Heart right ventricle (tissue), 16 donors: ENCODE measurements around the gene CD24. TPM values are rescaled to one million over a fixed set of nuclear protein-coding genes. Genes with fewer than 3 reads are reported as not detected.
A peak's percentile ranks its signal among the peaks of the same experiment; 100 is the strongest.

ENCODE experiments used
- ATAC-seq, 8 donors: fragments of 200-7000 bp; cut with Tn5 transposase; one replicate each; pipeline ENCODE4 v1.9.1; 2020; ENCODE audit warnings: mild to moderate bottlenecking in 8 of 8, moderate library complexity in 8 of 8, moderate number of reproducible peaks in 1 of 8
- DNase-seq, 2 donors: peaks; one replicate each; pipeline ENCODE4 v3.0.0-alpha.2; 2020
- H3K27ac ChIP-seq, 10 donors: fragments of 200-600 bp; sonication (generic) in 2 of 10; one replicate each; pipeline versions ENCODE4 v1.5.0 to v1.8.0; 2020 to 2022; ENCODE audit warnings: mild to moderate bottlenecking in 3 of 10
- H3K27me3 ChIP-seq, 7 donors: fragments of 200-600 bp; one replicate each; pipeline ENCODE4 v1.8.0; 2021 to 2022; ENCODE audit warnings: mild to moderate bottlenecking in 2 of 7
- H3K36me3 ChIP-seq, 9 donors: fragments of 200-600 bp; sonication (generic) in 1 of 9; one replicate each; pipeline versions ENCODE4 v1.5.0 to v1.8.0; 2020 to 2022; ENCODE audit warnings: mild to moderate bottlenecking in 2 of 9
- H3K4me1 ChIP-seq, 9 donors: fragments of 200-600 bp; sonication (generic) in 1 of 9; one replicate each; pipeline versions ENCODE4 v1.5.0 to v1.8.0; 2020 to 2022; ENCODE audit warnings: mild to moderate bottlenecking in 4 of 9
- H3K4me3 ChIP-seq, 10 donors: fragments of 200-600 bp; sonication (generic) in 2 of 10; one replicate each; pipeline versions ENCODE4 v1.5.0 to v1.8.0; 2020 to 2022; ENCODE audit warnings: mild to moderate bottlenecking in 7 of 10, moderate library complexity in 2 of 10
- H3K9me3 ChIP-seq, 11 donors: fragments of 200-600 bp in 10 of 11; sonication (generic) in 2 of 11; one replicate each; pipeline versions ENCODE4 v1.5.0 to v1.8.0; 2013 to 2022; ENCODE audit warnings: mild to moderate bottlenecking in 2 of 11, control low read depth in 1 of 11, moderate library complexity in 1 of 11
- WGBS, 2 donors: extraction: QIAGEN DNeasy Blood & Tissue Kit; methylation state at CpG; one replicate each; pipeline ENCODE4 v1.1.7; 2013; ENCODE audit warnings: inconsistent platforms in 1 of 2; 5-methylcytosine and 5-hydroxymethylcytosine counted together
- intact Hi-C, 10 donors: fragments of 100-400 bp; cut with DNase I; formaldehyde crosslinking; loops; one replicate each; pipeline versions ENCODE4 v1.11.1 to v1.14.2; 2022
- polyA plus RNA-seq, 2 donors: library from polyadenylated mRNA; stranded (reverse); fragments of 200-250 nt; gene quantifications; one replicate each; pipeline ENCODE4 v1.2.3, GENCODE V29; 2013
- total RNA-seq, 10 donors: library from RNA; stranded (reverse); fragmentation: NEBNext Ultra II Directional in 3 of 10; extraction: Animal tissue kit (Norgen Biotek cat#: 25700) in 3 of 10; gene quantifications; one replicate each; pipeline versions ENCODE4 v1.2.1 to v1.2.4, GENCODE V29; 2021 to 2023
- TF ChIP-seq, protein P1 (sequence below), 9 donors: fragments of 200-600 bp; sonication (generic) in 2 of 9; IDR thresholded peaks; one replicate each; pipeline versions ENCODE4 v1.5.0 to v1.8.0; 2021 to 2022; ENCODE audit warnings: antibody characterized with exemption in 9 of 9, mild to moderate bottlenecking in 5 of 9, moderate library complexity in 1 of 9
- donor health status: Arrhythmogenic right ventricular cardiomyopathy.
- donor health status: ischemic (EF 13 %, LVEDD 7.1; RV severe dilation, severe dysfunction).
- donor health status: healthy with polysubstance abuse.
- donor health status: DM: no; HTN: yes; CAD: no.
- donor health status: DM: no; HTN: no; CAD: no.
- donor health status: ischemic (EF 25% LVEDD 6.9; RV normal size, moderate dysfunction).
- donor health status: ischemic (EF 25% LVEDD 5.7; RV mildly dilated, moderate dysfunction).
- donor health status: healthy.
- donor health status: DM: yes; HTN: yes; CAD: no.
- donor health status: Ischemic cardiomyopathy.
- donor health status: ischemic (EF 35%, LVEDD 5.7; RV mildly dilated, moderate dysfunction).
- donor health status: nonischemic (EF 11% LVEDD 7.7; RV severe dilation, severe dysfunction).
- donor health status: DM: yes; HTN: yes; CAD: no.
- donor health status: PGD.
- donor health status: ischemic (EF 29% LVEDD 5.4; RV normal size, mild dysfunction).
- donor health status: nonischemic (EF 23%, LVEDD 6.1; RV moderate dilation, normal function).

Gene CD24
- total and polyA plus RNA-seq, 12 donors: 0.17 to 1.6 (median 0.61) TPM; not detected in 2

DNA sequence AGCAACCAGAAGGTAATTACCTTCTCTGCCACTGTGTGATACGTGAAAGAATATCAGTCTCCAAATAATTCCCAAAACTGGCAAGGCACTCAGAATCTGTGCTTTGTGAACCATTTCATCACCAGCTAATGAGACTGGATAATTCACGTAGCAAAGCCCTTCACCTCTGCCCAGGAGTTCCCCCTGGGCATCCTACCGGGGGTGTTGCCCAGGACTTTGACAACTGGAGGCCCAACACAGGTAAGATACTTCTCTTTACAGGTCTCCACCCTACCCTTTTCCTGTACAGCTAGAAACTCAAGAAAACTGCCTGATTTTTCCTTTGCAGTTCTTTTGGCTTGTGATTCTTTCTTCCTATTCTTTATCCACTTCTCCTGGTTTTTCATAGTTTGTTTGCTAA is 2.7 kb upstream of the CD24 start:
- DNase-seq (no peak), ATAC-seq (no peak)
- TF ChIP-seq, protein P1, sequence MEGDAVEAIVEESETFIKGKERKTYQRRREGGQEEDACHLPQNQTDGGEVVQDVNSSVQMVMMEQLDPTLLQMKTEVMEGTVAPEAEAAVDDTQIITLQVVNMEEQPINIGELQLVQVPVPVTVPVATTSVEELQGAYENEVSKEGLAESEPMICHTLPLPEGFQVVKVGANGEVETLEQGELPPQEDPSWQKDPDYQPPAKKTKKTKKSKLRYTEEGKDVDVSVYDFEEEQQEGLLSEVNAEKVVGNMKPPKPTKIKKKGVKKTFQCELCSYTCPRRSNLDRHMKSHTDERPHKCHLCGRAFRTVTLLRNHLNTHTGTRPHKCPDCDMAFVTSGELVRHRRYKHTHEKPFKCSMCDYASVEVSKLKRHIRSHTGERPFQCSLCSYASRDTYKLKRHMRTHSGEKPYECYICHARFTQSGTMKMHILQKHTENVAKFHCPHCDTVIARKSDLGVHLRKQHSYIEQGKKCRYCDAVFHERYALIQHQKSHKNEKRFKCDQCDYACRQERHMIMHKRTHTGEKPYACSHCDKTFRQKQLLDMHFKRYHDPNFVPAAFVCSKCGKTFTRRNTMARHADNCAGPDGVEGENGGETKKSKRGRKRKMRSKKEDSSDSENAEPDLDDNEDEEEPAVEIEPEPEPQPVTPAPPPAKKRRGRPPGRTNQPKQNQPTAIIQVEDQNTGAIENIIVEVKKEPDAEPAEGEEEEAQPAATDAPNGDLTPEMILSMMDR (IDR thresholded peaks at IDR 0.05): no peak
- 68 to 71% methylated on average over 3 of the region's 3 CpGs for WGBS, 2 donors
- Histone ChIP-seq H3K9me3 (no peaks in the 10 kb centered on the region), H3K27ac (no peak overlapping the region), H3K36me3 (no peaks in the 10 kb centered on the region), H3K27me3 (peaks cover 27 to 97% (median 80%) of the 10 kb centered on the region in 7 donors), H3K4me3 (no peak overlapping the region), H3K4me1 (peaks cover 5 to 26% (median 20%) of the 10 kb centered on the region in 9 donors)
- intact Hi-C loops: loop anchor here (5.0 to 10.0 kb wide), 9 partner anchors 362 to 642 kb away; no protein-coding TSS in a partner anchor

DNA sequence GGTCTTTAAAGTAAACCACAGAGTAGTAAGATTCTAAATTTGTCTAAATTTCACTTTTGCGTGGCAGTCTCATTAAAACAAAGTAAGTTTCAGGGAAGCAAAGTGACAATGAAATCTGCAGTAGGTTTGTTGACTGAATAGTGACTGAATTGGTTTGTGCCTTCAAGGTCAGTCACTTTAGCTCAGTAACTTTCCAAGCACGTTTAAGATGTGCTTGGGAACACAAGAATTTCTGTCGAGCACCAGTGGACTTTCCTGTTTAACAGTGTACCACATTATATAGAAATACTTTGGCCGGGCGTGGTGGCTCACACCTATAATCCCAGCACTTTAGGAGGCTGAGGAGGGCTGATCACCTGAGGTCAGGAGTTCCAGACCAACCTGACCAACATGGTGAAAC is 1.7 kb upstream of the CD24 start:
- TF ChIP-seq, protein P1 (IDR thresholded peaks at IDR 0.05): no peak
- Histone ChIP-seq H3K27ac (no peak overlapping the region), H3K27me3 (peaks cover 27 to 97% (median 88%) of the 10 kb centered on the region in 7 donors), H3K4me3 (no peak overlapping the region), H3K9me3 (no peaks in the 10 kb centered on the region), H3K36me3 (no peaks in the 10 kb centered on the region), H3K4me1 (peaks cover 5 to 26% (median 20%) of the 10 kb centered on the region in 9 donors)
- intact Hi-C loops: loop anchor here (5.0 to 10.0 kb wide), 9 partner anchors 361 to 641 kb away; no protein-coding TSS in a partner anchor
- 64 to 67% methylated on average over 5 of the region's 5 CpGs for WGBS, 2 donors
- no peak for DNase-seq
- ATAC-seq: no peak

DNA sequence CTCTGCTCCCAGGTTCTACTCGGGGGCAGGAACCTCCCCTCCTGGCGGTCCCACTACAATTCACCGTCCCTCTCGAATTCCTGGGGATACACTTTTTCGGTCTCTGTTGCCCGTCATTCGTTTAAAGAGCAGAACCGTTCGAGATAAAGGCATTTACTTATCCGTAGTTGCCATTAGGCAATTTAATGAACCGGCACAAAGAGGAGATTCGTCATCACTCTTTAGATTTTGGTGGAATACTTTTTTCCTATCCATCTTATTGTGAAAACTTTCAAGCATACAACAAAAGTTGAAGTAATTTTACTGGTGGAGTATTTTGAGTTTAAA is 1.2 kb upstream of the CD24 start:
- Histone ChIP-seq H3K36me3 (no peaks in the 10 kb centered on the region), H3K4me1 (peaks cover 5 to 26% (median 20%) of the 10 kb centered on the region in 9 donors), H3K4me3 (peak overlapping the region in 9 of 10 donors; percentile 42 to 73 (median 54)), H3K27me3 (peaks cover 27 to 95% (median 87%) of the 10 kb centered on the region in 7 donors), H3K27ac (no peak overlapping the region), H3K9me3 (no peaks in the 10 kb centered on the region)
- DNase-seq (no peak), ATAC-seq (no peak)
- 2 to 3% methylated on average over 12 of the region's 12 CpGs for WGBS, 2 donors
- intact Hi-C loops: loop anchor here (5.0 to 10.0 kb wide), 9 partner anchors 361 to 641 kb away; no protein-coding TSS in a partner anchor
- TF ChIP-seq, protein P1 (IDR thresholded peaks at IDR 0.05): no peak

DNA sequence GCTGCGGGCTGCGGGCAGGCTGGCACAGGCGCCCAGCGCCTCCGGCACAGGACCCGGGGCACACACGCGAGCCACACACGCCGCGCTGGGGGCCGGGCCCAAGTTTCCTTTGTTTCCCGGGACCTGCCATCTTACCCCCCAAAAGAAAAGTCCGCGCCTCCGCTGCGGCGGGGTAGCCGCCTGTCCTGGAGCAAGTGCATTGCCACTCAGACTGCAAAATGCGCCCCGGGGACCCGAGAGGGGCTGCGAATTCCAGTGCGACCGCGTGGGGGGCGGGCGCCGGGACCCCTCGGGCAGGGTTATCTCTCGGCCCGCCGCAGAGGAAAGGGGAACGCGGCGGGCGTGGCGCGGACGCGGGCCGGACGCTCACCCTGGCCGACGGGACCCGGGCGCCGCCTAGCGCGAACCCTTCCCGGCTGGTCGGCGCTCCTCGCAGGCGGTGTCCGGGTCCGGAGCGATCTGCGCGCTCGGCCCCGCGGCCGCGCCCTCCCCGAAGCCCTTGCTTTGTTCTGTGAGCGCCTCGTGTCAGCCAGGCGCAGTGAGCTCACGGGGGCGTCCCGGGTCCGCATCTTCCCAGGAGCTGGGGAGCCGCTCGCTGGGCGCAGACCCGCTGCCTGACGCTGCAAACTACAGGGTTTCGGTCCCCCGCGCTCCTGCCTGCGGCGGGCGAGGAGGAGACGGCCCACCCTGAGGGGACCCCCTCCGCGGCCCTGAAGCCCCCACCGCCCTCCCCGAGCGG is 639 bp upstream of the CD24 start:
- H3K9me3 ChIP-seq: no peaks in the 10 kb centered on the region
- TF ChIP-seq, protein P1 (IDR thresholded peaks at IDR 0.05): peak in 3 of 9 donors; percentile 18 to 30 (median 23)
- no peaks in the 10 kb centered on the region for H3K36me3 ChIP-seq
- H3K4me3 ChIP-seq: peak overlapping the region; percentile 20 to 73 (median 54)
- DNase-seq (peak; percentile 7 to 31), ATAC-seq (peak in 6 of 8 donors; percentile 62 to 87 (median 68))
- no peak overlapping the region for H3K27ac ChIP-seq
- H3K27me3 ChIP-seq: peaks cover 27 to 95% (median 85%) of the 10 kb centered on the region in 7 donors
- 0 to 1% methylated on average over 82 to 90 of the region's 90 CpGs for WGBS, 2 donors
- intact Hi-C loops: loop anchor here (5.0 to 10.0 kb wide), 9 partner anchors 360 to 640 kb away; no protein-coding TSS in a partner anchor
- H3K4me1 ChIP-seq: peaks cover 5 to 26% (median 20%) of the 10 kb centered on the region in 9 donors
